Measurements from ENCODE around the gene ITSN1. TPM values are rescaled to one million over a fixed set of nuclear protein-coding genes. Genes with fewer than 3 reads are reported as not detected.

Gene ITSN1
- total RNA-seq, 1 experiment from 2014 or later, result 50.3 TPM

DNA sequence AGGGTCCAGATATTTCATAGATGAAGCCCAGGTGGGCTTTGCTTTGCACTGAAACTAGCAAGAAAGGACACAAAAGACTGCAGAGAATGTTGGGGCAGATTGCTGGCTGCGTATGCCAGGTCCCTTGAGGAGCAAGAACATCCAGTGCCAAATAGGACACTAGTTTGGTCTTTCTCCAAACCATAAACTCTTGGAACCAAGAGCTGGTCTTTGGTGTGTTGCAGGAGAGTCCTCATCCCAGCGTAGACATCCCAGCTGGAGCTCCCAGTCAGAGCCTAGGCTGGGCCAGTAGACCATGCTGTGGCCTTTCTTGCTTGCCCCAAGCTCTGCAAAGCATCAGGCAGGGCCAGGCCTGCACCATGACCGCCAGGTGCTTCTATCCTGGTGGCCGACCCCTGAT lies 185.8 kb downstream of the ITSN1 start:
- Histone ChIP-seq H3K4me3 (ENCODE audit: low read depth in 2 of 2, low read length in 2 of 2) (no peak overlapping the region), H3K27me3 (ENCODE audit: control insufficient read depth, insufficient read depth, low read length) (no peaks in the 10 kb centered on the region), H3K27ac (ENCODE audit: low read length) (no peak overlapping the region), H3K4me1 (ENCODE audit: control insufficient read depth, insufficient read depth, low read length) (no peaks in the 10 kb centered on the region), H3K36me3 (ENCODE audit: control insufficient read depth, insufficient read depth, low read length) (peaks cover 1% of the 10 kb centered on the region; the same call in 1 of the 2 replicates), H3K9me3 (ENCODE audit: control insufficient read depth, insufficient read depth, low read depth, low read length) (no peaks in the 10 kb centered on the region)
- TF ChIP-seq, protein P1, sequence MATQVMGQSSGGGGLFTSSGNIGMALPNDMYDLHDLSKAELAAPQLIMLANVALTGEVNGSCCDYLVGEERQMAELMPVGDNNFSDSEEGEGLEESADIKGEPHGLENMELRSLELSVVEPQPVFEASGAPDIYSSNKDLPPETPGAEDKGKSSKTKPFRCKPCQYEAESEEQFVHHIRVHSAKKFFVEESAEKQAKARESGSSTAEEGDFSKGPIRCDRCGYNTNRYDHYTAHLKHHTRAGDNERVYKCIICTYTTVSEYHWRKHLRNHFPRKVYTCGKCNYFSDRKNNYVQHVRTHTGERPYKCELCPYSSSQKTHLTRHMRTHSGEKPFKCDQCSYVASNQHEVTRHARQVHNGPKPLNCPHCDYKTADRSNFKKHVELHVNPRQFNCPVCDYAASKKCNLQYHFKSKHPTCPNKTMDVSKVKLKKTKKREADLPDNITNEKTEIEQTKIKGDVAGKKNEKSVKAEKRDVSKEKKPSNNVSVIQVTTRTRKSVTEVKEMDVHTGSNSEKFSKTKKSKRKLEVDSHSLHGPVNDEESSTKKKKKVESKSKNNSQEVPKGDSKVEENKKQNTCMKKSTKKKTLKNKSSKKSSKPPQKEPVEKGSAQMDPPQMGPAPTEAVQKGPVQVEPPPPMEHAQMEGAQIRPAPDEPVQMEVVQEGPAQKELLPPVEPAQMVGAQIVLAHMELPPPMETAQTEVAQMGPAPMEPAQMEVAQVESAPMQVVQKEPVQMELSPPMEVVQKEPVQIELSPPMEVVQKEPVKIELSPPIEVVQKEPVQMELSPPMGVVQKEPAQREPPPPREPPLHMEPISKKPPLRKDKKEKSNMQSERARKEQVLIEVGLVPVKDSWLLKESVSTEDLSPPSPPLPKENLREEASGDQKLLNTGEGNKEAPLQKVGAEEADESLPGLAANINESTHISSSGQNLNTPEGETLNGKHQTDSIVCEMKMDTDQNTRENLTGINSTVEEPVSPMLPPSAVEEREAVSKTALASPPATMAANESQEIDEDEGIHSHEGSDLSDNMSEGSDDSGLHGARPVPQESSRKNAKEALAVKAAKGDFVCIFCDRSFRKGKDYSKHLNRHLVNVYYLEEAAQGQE (IDR thresholded peaks at IDR 0.05; ENCODE audit: insufficient read depth in 1 of 2, low read depth in 2 of 2, low read length in 1 of 2), result no peak
- no peak for TF ChIP-seq POLR2AphosphoS5 (IDR thresholded peaks at IDR 0.05; ENCODE audit: low read depth, low read length)
- TF ChIP-seq TCF7L2 (IDR thresholded peaks at IDR 0.05; ENCODE audit: low read depth, low read length), result no peak
- TF ChIP-seq SIN3A (IDR thresholded peaks at IDR 0.05; ENCODE audit: borderline replicate concordance, insufficient read depth, low read depth, low read length), result no peak
- TF ChIP-seq, protein P2, sequence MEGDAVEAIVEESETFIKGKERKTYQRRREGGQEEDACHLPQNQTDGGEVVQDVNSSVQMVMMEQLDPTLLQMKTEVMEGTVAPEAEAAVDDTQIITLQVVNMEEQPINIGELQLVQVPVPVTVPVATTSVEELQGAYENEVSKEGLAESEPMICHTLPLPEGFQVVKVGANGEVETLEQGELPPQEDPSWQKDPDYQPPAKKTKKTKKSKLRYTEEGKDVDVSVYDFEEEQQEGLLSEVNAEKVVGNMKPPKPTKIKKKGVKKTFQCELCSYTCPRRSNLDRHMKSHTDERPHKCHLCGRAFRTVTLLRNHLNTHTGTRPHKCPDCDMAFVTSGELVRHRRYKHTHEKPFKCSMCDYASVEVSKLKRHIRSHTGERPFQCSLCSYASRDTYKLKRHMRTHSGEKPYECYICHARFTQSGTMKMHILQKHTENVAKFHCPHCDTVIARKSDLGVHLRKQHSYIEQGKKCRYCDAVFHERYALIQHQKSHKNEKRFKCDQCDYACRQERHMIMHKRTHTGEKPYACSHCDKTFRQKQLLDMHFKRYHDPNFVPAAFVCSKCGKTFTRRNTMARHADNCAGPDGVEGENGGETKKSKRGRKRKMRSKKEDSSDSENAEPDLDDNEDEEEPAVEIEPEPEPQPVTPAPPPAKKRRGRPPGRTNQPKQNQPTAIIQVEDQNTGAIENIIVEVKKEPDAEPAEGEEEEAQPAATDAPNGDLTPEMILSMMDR (IDR thresholded peaks at IDR 0.05), result no peak
- CTCF ChIA-PET, result no interaction called here
- POLR2A ChIA-PET, result no interaction called here
- no TSS peak for BruUV-seq (replicated peaks)
- in situ Hi-C loops (cut with HindIII; ENCODE audit: low pct_unique_long_range_greater_than_20kb, low sequenced_read_pairs) (no loop called here), intact Hi-C loops (cut with micrococcal nuclease; ENCODE audit: unreplicated experiment) (no loop called here)
- no peak for ATAC-seq
- no peak for DNase-seq (ENCODE audit: low read depth, low spot score)

DNA sequence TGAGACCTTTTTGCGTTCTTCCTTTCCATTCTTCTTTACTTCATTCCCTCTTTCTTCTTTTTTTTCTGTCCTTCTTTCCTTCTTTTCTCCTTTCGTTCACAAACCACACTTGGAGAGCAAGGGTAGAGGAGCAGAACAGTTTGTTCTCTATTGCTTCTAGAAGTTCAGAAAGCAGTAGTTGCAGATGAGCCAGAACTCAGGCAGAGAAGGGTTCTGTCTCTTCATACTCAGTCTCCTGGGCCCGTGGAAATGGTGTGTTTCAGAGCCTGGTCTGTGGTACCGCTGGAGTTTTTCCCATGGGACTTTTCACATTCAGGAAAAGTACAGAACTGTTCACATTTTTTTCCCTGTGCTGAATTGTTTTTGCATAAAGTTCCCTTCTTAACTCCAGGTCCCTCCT lies 186.3 kb downstream of the ITSN1 start:
- no peak overlapping the region for H3K27ac ChIP-seq (ENCODE audit: low read length)
- no peaks in the 10 kb centered on the region; the same call in 1 of the 2 replicates for H3K36me3 ChIP-seq (ENCODE audit: control insufficient read depth, insufficient read depth, low read length)
- H3K27me3 ChIP-seq (ENCODE audit: control insufficient read depth, insufficient read depth, low read length), result no peaks in the 10 kb centered on the region
- H3K4me3 ChIP-seq (ENCODE audit: low read depth in 2 of 2, low read length in 2 of 2), result no peak overlapping the region
- in situ Hi-C loops (cut with HindIII; ENCODE audit: low pct_unique_long_range_greater_than_20kb, low sequenced_read_pairs), result no loop called here
- ATAC-seq, result no peak
- no peaks in the 10 kb centered on the region for H3K9me3 ChIP-seq (ENCODE audit: control insufficient read depth, insufficient read depth, low read depth, low read length)
- ChIA-PET POLR2A (no interaction called here), CTCF (no interaction called here)
- DNase-seq (ENCODE audit: low read depth, low spot score), result no peak
- intact Hi-C loops (cut with micrococcal nuclease; ENCODE audit: unreplicated experiment), result no loop called here
- BruUV-seq (replicated peaks), result no TSS peak
- H3K4me1 ChIP-seq (ENCODE audit: control insufficient read depth, insufficient read depth, low read length), result no peaks in the 10 kb centered on the region
- TF ChIP-seq, protein P1 (IDR thresholded peaks at IDR 0.05; ENCODE audit: insufficient read depth in 1 of 2, low read depth in 2 of 2, low read length in 1 of 2), result no peak
- TF ChIP-seq, protein P2 (IDR thresholded peaks at IDR 0.05), result no peak
- TF ChIP-seq SIN3A (IDR thresholded peaks at IDR 0.05; ENCODE audit: borderline replicate concordance, insufficient read depth, low read depth, low read length), result no peak
- TF ChIP-seq POLR2AphosphoS5 (IDR thresholded peaks at IDR 0.05; ENCODE audit: low read depth, low read length), result no peak
- TF ChIP-seq TCF7L2 (IDR thresholded peaks at IDR 0.05; ENCODE audit: low read depth, low read length), result no peak
